SK-N-MC (cell line): ENCODE results near the gene ANO2.

Experiments used
- EZH2 ChIP-seq: fragments of 200-600 bp; sonication (generic); IDR thresholded peaks from one replicate; pipeline ENCODE4 v1.6.1; 2017; ENCODE audit warnings: antibody characterized with exemption
- FOXP2 ChIP-seq: optimal IDR thresholded peaks from 2 replicates; pipeline ENCODE3; 2011; ENCODE audit warnings: mild to moderate bottlenecking, moderate library complexity; ENCODE audit not compliant: insufficient read depth; ENCODE audit errors: extremely low read length, control extremely low read depth
- POLR2AphosphoS5 ChIP-seq: IDR thresholded peaks from 2 replicates; pipeline ENCODE4 v1.6.1; 2012; ENCODE audit warnings: mild to moderate bottlenecking, low read depth, low read length, borderline replicate concordance

GRCh38 chr12:5718680-5719079 is 226.4 kb downstream of the ANO2 start:
- TF ChIP-seq POLR2AphosphoS5 = no peak
- TF ChIP-seq EZH2 = no peak
- no peak for TF ChIP-seq FOXP2
